ENCODE data around the gene RLBP1.

The RLBP1 gene

DNA sequence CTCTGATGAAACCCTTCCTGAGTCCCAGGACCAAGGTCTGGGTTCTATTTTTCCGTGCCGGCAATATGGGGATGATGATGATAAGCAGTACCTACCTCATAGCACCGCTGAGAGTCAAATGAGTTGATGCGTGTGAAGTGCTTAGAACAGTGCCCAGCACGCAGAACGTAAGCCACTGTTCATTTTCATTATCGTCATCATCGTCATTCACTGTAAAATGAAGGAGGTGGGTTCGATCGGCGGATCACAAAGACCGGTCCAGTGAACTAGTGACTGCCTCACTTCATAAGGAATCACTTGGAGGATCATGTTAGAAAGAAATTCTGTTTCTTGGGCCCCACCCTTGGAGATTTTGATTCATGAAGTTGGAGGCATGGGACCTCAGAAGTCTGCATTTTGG, 44.3 kb downstream of the RLBP1 start:
- TF ChIP-seq, protein P1, sequence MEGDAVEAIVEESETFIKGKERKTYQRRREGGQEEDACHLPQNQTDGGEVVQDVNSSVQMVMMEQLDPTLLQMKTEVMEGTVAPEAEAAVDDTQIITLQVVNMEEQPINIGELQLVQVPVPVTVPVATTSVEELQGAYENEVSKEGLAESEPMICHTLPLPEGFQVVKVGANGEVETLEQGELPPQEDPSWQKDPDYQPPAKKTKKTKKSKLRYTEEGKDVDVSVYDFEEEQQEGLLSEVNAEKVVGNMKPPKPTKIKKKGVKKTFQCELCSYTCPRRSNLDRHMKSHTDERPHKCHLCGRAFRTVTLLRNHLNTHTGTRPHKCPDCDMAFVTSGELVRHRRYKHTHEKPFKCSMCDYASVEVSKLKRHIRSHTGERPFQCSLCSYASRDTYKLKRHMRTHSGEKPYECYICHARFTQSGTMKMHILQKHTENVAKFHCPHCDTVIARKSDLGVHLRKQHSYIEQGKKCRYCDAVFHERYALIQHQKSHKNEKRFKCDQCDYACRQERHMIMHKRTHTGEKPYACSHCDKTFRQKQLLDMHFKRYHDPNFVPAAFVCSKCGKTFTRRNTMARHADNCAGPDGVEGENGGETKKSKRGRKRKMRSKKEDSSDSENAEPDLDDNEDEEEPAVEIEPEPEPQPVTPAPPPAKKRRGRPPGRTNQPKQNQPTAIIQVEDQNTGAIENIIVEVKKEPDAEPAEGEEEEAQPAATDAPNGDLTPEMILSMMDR (IDR thresholded peaks at IDR 0.05; ENCODE audit: poor library complexity, severe bottlenecking): no peak
- no peaks in the 10 kb centered on the region for H3K4me1 ChIP-seq (ENCODE audit: insufficient read depth, poor library complexity, severe bottlenecking)
- H3K4me3 ChIP-seq (ENCODE audit: severe bottlenecking): no peak overlapping the region
- no peak overlapping the region for H3K27ac ChIP-seq (ENCODE audit: poor library complexity, severe bottlenecking)
- peaks cover 41% of the 10 kb centered on the region for H3K36me3 ChIP-seq (ENCODE audit: low read depth)
- no peaks in the 10 kb centered on the region for H3K27me3 ChIP-seq (ENCODE audit: insufficient read depth, poor library complexity, severe bottlenecking)
- no peak for DNase-seq (ENCODE audit: low spot score)
- no peaks in the 10 kb centered on the region for H3K9me3 ChIP-seq (ENCODE audit: severe bottlenecking)
- no peak for ATAC-seq (ENCODE audit: low read depth)

DNA sequence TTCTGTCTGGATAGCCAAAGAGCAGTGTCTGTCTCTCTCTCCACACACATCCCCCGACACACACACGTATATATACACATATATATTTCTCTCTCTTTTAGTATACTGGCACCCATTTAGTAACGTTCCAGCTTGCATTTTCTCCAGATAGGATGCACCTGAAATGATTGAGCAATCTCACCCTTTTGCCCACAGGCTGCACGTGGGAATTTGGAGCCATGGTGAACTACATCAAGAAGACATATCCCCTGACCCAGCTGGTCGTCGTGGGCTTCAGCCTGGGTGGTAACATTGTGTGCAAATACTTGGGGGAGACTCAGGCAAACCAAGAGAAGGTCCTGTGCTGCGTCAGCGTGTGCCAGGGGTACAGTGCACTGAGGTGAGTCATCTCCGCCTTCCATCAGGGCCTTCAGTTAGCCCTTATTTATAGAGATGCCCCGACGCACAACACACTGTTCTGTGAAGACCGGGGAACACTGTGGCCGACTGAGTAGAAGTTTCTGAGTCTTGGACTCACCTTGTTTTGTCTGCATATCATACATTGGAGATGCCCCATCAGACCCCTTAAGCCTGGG, 45.7 kb downstream of the RLBP1 start:
- TF ChIP-seq, protein P1 (IDR thresholded peaks at IDR 0.05; ENCODE audit: poor library complexity, severe bottlenecking): no peak
- Histone ChIP-seq H3K27ac (ENCODE audit: poor library complexity, severe bottlenecking) (no peak overlapping the region), H3K4me1 (ENCODE audit: insufficient read depth, poor library complexity, severe bottlenecking) (no peaks in the 10 kb centered on the region), H3K27me3 (ENCODE audit: insufficient read depth, poor library complexity, severe bottlenecking) (no peaks in the 10 kb centered on the region), H3K9me3 (ENCODE audit: severe bottlenecking) (no peaks in the 10 kb centered on the region), H3K4me3 (ENCODE audit: severe bottlenecking) (no peak overlapping the region), H3K36me3 (ENCODE audit: low read depth) (peaks cover 49% of the 10 kb centered on the region)
- ATAC-seq (ENCODE audit: low read depth) (no peak), DNase-seq (ENCODE audit: low spot score) (no peak)

DNA sequence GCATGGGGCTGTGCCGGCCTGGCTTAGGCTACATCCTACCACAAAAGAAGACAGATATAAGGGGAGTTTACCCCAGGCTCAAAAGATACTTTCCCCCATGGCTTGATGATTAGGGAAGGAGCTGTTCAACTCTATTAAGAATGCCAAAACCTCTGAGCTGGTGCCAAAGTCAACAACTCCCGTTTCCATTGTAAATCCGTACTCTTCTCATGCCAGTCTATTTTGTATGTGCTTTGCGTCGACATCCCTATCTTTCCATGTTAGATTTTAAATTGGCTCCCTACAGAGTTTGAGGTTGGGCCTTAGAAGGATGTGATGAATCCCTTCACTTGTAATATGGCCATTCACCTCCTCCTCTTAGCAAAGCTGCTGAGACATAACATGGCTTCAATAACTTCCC, 46.9 kb downstream of the RLBP1 start:
- H3K9me3 ChIP-seq (ENCODE audit: severe bottlenecking): no peaks in the 10 kb centered on the region
- no peaks in the 10 kb centered on the region for H3K4me1 ChIP-seq (ENCODE audit: insufficient read depth, poor library complexity, severe bottlenecking)
- ATAC-seq (ENCODE audit: low read depth) (no peak), DNase-seq (ENCODE audit: low spot score) (no peak)
- TF ChIP-seq, protein P1 (IDR thresholded peaks at IDR 0.05; ENCODE audit: poor library complexity, severe bottlenecking): no peak
- no peak overlapping the region for H3K27ac ChIP-seq (ENCODE audit: poor library complexity, severe bottlenecking)
- H3K27me3 ChIP-seq (ENCODE audit: insufficient read depth, poor library complexity, severe bottlenecking): no peaks in the 10 kb centered on the region
- peaks cover 53% of the 10 kb centered on the region for H3K36me3 ChIP-seq (ENCODE audit: low read depth)
- no peak overlapping the region for H3K4me3 ChIP-seq (ENCODE audit: severe bottlenecking)

DNA sequence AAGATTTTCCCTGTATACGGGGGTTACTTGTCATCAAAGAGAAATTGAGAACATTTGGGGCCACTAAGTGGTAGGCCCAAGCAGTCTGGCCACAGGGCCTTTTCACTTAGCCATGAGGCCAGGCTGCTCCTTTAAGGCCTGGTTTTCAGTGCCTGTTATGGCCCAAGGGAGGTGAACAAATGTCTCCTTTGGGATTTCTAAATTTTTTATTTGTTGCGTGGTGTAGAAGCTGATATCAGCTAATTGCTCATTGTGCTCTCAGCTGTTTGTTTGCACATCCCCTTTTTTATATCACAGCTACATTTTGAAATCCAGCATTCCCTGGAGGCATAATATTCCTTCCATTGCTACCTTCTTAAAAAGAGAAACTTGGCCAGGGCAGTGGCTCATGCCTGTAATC, 48.5 kb downstream of the RLBP1 start:
- Histone ChIP-seq H3K27me3 (ENCODE audit: insufficient read depth, poor library complexity, severe bottlenecking) (no peaks in the 10 kb centered on the region), H3K27ac (ENCODE audit: poor library complexity, severe bottlenecking) (no peak overlapping the region), H3K36me3 (ENCODE audit: low read depth) (peaks cover 43% of the 10 kb centered on the region), H3K9me3 (ENCODE audit: severe bottlenecking) (no peaks in the 10 kb centered on the region), H3K4me1 (ENCODE audit: insufficient read depth, poor library complexity, severe bottlenecking) (peaks cover 15% of the 10 kb centered on the region), H3K4me3 (ENCODE audit: severe bottlenecking) (no peak overlapping the region)
- TF ChIP-seq, protein P1 (IDR thresholded peaks at IDR 0.05; ENCODE audit: poor library complexity, severe bottlenecking): no peak
- no peak for DNase-seq (ENCODE audit: low spot score)
- ATAC-seq (ENCODE audit: low read depth): no peak
